ENCODE data around the gene FAM135A.

DNA sequence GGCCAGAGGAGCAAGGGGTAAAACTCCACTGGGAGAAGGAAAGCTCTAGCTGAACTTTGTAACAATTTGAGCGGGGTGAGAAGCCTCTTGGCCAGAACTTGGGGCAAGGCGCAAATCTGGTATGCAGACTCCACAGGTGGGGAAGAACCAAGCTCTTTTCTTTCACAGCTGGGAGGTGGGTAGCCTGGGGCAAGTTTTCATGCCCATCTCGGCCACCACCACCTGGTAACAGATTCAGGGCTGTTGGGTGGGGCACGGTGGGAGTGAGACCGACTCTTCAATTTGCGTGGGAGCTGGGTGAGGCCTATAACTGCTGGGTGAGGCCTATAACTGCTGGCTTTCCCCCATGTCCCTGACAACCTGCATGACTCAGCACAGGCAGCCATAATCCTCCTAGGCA, 190.9 kb downstream of the FAM135A start:
- TF ChIP-seq POLR2A (IDR thresholded peaks at IDR 0.05): no peak
- TF ChIP-seq POLR2AphosphoS5 (IDR thresholded peaks at IDR 0.05): no peak
- TF ChIP-seq, protein P1, sequence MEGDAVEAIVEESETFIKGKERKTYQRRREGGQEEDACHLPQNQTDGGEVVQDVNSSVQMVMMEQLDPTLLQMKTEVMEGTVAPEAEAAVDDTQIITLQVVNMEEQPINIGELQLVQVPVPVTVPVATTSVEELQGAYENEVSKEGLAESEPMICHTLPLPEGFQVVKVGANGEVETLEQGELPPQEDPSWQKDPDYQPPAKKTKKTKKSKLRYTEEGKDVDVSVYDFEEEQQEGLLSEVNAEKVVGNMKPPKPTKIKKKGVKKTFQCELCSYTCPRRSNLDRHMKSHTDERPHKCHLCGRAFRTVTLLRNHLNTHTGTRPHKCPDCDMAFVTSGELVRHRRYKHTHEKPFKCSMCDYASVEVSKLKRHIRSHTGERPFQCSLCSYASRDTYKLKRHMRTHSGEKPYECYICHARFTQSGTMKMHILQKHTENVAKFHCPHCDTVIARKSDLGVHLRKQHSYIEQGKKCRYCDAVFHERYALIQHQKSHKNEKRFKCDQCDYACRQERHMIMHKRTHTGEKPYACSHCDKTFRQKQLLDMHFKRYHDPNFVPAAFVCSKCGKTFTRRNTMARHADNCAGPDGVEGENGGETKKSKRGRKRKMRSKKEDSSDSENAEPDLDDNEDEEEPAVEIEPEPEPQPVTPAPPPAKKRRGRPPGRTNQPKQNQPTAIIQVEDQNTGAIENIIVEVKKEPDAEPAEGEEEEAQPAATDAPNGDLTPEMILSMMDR (IDR thresholded peaks at IDR 0.05): no peak
